Measurements from ENCODE around the gene SLC25A22.

The SLC25A22 gene

GRCh38 chr11:788953-789940, 8.8 kb downstream of the SLC25A22 start:
- DNase-seq = no peak

- no peak for DNase-seq
Observed at GRCh38 chr11:788009-788640, 10.0 kb downstream of the SLC25A22 start.

DNA sequence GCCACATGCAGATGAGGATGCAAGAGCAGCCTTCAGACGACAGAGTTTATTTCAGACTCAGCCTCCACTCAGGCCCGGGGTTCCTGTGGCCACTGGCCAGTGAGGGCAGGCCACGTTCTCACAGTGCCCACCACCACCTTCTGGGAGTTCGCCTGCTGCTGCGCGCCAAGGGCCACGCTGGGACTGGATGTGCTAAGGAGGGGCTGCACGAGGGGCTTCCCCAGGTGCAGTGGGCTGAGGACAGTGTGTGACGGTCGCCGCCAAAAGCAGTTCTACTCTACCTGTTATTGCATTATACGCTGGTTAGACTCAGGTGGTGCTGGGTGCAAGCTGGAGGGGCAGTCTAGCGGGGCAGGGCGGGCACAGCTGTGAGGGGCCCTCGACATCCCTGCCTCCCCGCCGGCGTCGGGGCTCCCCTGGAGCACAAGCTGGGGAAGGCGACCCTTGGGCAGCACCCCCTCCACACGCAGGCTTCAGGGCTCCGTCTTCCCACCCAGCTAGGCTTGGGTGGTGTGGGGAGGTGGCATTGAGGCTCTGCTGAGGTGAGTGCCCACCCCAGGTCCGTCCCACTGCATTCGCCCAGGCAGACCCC, 10.9 kb downstream of the SLC25A22 start:
- DNase-seq = no peak

GRCh38 chr11:786235-787083, 11.6 kb downstream of the SLC25A22 start:
- no peak for DNase-seq

GRCh38 chr11:783581-784015, 14.5 kb downstream of the SLC25A22 start:
- peak in 1 of 2 donors; percentile 36 for DNase-seq

DNA sequence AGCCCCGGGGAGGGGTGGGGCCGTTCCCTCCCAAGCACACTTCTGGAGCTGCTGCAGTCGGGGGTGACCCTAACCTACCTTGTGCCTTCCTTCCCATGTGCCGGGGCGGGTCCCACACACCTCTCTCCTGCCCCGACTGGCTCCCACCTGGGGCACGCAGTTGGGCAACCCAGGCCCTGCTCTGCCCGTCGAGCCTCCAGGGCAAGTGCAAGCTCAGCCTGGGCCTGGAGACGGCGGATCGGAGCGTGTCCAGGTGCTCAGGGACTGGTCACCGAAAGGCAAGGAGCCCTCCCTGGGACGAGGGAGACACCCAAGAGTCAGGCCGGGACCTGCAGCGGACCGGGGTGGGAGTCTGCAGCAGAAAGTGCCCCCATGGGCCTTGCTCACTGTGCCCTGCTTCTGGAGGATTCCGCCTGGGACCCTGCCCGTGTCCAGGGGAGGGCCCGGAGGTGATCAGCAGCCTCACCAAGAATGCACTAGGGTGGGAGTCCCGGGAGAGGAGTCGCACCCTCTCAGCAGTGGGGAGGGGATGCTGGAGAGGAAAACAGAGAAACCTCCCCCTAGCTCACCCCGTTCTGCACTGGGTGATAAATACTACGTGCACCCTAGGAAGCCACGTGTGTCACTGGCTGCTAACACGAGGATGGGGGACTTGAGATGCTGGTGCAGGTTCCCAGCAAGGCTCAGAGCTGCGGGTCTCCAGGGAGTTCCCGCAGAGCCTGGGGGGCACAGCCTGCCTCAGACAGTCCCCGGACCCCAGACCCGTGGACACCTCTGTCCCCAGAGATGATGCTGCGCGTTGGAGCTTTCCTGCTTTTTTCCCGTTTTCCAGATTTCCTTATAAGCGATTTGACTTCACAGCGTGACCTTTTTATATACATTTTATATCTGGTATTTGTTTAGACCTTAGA, 15.6 kb downstream of the SLC25A22 start:
- no peak for DNase-seq

GRCh38 chr11:779955-780532, 18.0 kb downstream of the SLC25A22 start:
- DNase-seq = no peak

- DNase-seq = no peak
Observed at GRCh38 chr11:778976-779954, 18.8 kb downstream of the SLC25A22 start.

GRCh38 chr11:777288-778255, 20.5 kb downstream of the SLC25A22 start, which contains the start of gene GATD1:
Gene GATD1, minus strand, starts transcription at chr11:777487. Its CDS starts 25 bp downstream, at chr11:777462.
- peak; percentile 95 for DNase-seq

GRCh38 chr11:776561-777287, 21.4 kb downstream of the SLC25A22 start:
- DNase-seq = no peak

DNA sequence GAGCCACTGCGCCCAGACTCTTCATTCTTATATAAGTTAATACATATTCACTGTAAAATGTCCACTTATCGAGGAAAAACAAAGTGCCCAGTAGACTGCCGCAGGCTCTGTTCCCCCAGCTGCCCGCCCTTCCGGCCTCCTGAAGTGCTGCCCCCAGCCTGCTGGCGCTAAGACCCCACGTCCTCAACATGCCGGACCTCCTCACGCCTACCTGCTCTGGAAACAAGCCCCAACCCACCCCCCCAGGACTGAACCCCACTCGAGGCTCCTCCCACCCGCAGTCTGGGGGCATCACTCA, 21.9 kb downstream of the SLC25A22 start:
- DNase-seq = no peak

GRCh38 chr11:774873-775592, 23.0 kb downstream of the SLC25A22 start:
- DNase-seq = no peak

GRCh38 chr11:773830-774229, 24.3 kb downstream of the SLC25A22 start:
- no peak for DNase-seq

DNA sequence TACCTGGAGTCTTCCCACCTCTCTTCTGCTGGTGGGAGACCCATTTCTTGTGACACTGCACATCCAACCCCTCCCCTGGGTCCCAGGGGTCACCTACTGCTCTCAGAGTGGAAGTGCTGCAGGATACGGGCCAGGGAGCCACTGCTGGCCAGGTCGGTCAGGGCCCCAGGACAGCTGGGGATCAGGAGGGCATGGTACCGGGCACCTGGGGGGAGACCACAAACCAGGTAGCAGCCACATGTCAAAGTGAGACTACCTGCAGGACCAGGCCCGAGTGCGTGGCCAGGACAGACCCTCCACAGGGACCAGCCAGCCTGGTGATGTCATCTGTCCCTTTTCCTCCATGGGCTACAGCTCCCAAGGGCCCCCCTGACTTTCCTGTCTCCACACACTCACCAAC, 24.7 kb downstream of the SLC25A22 start:
- DNase-seq = no peak

- no peak for DNase-seq
Observed at GRCh38 chr11:772429-773390, 25.4 kb downstream of the SLC25A22 start.

GRCh38 chr11:771617-772204, 26.4 kb downstream of the SLC25A22 start:
- no peak for DNase-seq
